Heart right ventricle (tissue), 16 donors: ENCODE results near the gene RPP38. TPM values are rescaled to one million over a fixed set of nuclear protein-coding genes. Genes with fewer than 3 reads are reported as not detected.

Experiments used
- ATAC-seq, 8 donors: fragments of 200-7000 bp; cut with Tn5 transposase; one replicate each; pipeline ENCODE4 v1.9.1; 2020; ENCODE audit warnings: mild to moderate bottlenecking in 8 of 8, moderate library complexity in 8 of 8, moderate number of reproducible peaks in 1 of 8
- DNase-seq, 2 donors: peaks; one replicate each; pipeline ENCODE4 v3.0.0-alpha.2; 2020
- H3K27ac ChIP-seq, 10 donors: fragments of 200-600 bp; sonication (generic) in 2 of 10; one replicate each; pipeline versions ENCODE4 v1.5.0 to v1.8.0; 2020 to 2022; ENCODE audit warnings: mild to moderate bottlenecking in 3 of 10
- H3K27me3 ChIP-seq, 7 donors: fragments of 200-600 bp; one replicate each; pipeline ENCODE4 v1.8.0; 2021 to 2022; ENCODE audit warnings: mild to moderate bottlenecking in 2 of 7
- H3K36me3 ChIP-seq, 9 donors: fragments of 200-600 bp; sonication (generic) in 1 of 9; one replicate each; pipeline versions ENCODE4 v1.5.0 to v1.8.0; 2020 to 2022; ENCODE audit warnings: mild to moderate bottlenecking in 2 of 9
- H3K4me1 ChIP-seq, 9 donors: fragments of 200-600 bp; sonication (generic) in 1 of 9; one replicate each; pipeline versions ENCODE4 v1.5.0 to v1.8.0; 2020 to 2022; ENCODE audit warnings: mild to moderate bottlenecking in 4 of 9
- H3K4me3 ChIP-seq, 10 donors: fragments of 200-600 bp; sonication (generic) in 2 of 10; one replicate each; pipeline versions ENCODE4 v1.5.0 to v1.8.0; 2020 to 2022; ENCODE audit warnings: mild to moderate bottlenecking in 7 of 10, moderate library complexity in 2 of 10
- H3K9me3 ChIP-seq, 11 donors: fragments of 200-600 bp in 10 of 11; sonication (generic) in 2 of 11; one replicate each; pipeline versions ENCODE4 v1.5.0 to v1.8.0; 2013 to 2022; ENCODE audit warnings: mild to moderate bottlenecking in 2 of 11, control low read depth in 1 of 11, moderate library complexity in 1 of 11
- WGBS, 2 donors: extraction: QIAGEN DNeasy Blood & Tissue Kit; methylation state at CpG; one replicate each; pipeline ENCODE4 v1.1.7; 2013; ENCODE audit warnings: inconsistent platforms in 1 of 2; 5-methylcytosine and 5-hydroxymethylcytosine counted together
- intact Hi-C, 10 donors: fragments of 100-400 bp; cut with DNase I; formaldehyde crosslinking; loops; one replicate each; pipeline versions ENCODE4 v1.11.1 to v1.14.2; 2022
- polyA plus RNA-seq, 2 donors: library from polyadenylated mRNA; stranded (reverse); fragments of 200-250 nt; gene quantifications; one replicate each; pipeline ENCODE4 v1.2.3, GENCODE V29; 2013
- total RNA-seq, 10 donors: library from RNA; stranded (reverse); fragmentation: NEBNext Ultra II Directional in 3 of 10; extraction: Animal tissue kit (Norgen Biotek cat#: 25700) in 3 of 10; gene quantifications; one replicate each; pipeline versions ENCODE4 v1.2.1 to v1.2.4, GENCODE V29; 2021 to 2023
- TF ChIP-seq, protein P1 (sequence below), 9 donors: fragments of 200-600 bp; sonication (generic) in 2 of 9; IDR thresholded peaks; one replicate each; pipeline versions ENCODE4 v1.5.0 to v1.8.0; 2021 to 2022; ENCODE audit warnings: antibody characterized with exemption in 9 of 9, mild to moderate bottlenecking in 5 of 9, moderate library complexity in 1 of 9
- donor health status: Arrhythmogenic right ventricular cardiomyopathy.
- donor health status: ischemic (EF 13 %, LVEDD 7.1; RV severe dilation, severe dysfunction).
- donor health status: healthy with polysubstance abuse.
- donor health status: DM: no; HTN: yes; CAD: no.
- donor health status: DM: no; HTN: no; CAD: no.
- donor health status: ischemic (EF 25% LVEDD 6.9; RV normal size, moderate dysfunction).
- donor health status: ischemic (EF 25% LVEDD 5.7; RV mildly dilated, moderate dysfunction).
- donor health status: healthy.
- donor health status: DM: yes; HTN: yes; CAD: no.
- donor health status: Ischemic cardiomyopathy.
- donor health status: ischemic (EF 35%, LVEDD 5.7; RV mildly dilated, moderate dysfunction).
- donor health status: nonischemic (EF 11% LVEDD 7.7; RV severe dilation, severe dysfunction).
- donor health status: DM: yes; HTN: yes; CAD: no.
- donor health status: PGD.
- donor health status: ischemic (EF 29% LVEDD 5.4; RV normal size, mild dysfunction).
- donor health status: nonischemic (EF 23%, LVEDD 6.1; RV moderate dilation, normal function).

RPP38 gene
- total and polyA plus RNA-seq, 12 donors = 3.9 to 13.9 (median 7.3) TPM

GRCh38 chr10:15068802-15069201, 28.4 kb upstream of the RPP38 start:
- WGBS, 2 donors = 86 to 90% methylated on average over 3 of the region's 3 CpGs
- DNase-seq = no peak
- TF ChIP-seq, protein P1, sequence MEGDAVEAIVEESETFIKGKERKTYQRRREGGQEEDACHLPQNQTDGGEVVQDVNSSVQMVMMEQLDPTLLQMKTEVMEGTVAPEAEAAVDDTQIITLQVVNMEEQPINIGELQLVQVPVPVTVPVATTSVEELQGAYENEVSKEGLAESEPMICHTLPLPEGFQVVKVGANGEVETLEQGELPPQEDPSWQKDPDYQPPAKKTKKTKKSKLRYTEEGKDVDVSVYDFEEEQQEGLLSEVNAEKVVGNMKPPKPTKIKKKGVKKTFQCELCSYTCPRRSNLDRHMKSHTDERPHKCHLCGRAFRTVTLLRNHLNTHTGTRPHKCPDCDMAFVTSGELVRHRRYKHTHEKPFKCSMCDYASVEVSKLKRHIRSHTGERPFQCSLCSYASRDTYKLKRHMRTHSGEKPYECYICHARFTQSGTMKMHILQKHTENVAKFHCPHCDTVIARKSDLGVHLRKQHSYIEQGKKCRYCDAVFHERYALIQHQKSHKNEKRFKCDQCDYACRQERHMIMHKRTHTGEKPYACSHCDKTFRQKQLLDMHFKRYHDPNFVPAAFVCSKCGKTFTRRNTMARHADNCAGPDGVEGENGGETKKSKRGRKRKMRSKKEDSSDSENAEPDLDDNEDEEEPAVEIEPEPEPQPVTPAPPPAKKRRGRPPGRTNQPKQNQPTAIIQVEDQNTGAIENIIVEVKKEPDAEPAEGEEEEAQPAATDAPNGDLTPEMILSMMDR (IDR thresholded peaks at IDR 0.05) = no peak
- no peaks in the 10 kb centered on the region for H3K36me3 ChIP-seq
- no peak overlapping the region for H3K27ac ChIP-seq
- H3K9me3 ChIP-seq = peaks cover 0 to 31% (median 0%) of the 10 kb centered on the region in 11 donors
- no peak for ATAC-seq
- H3K27me3 ChIP-seq = no peaks in the 10 kb centered on the region
- H3K4me3 ChIP-seq = no peak overlapping the region
- H3K4me1 ChIP-seq = no peaks in the 10 kb centered on the region
- intact Hi-C loops = no loop called here

DNA sequence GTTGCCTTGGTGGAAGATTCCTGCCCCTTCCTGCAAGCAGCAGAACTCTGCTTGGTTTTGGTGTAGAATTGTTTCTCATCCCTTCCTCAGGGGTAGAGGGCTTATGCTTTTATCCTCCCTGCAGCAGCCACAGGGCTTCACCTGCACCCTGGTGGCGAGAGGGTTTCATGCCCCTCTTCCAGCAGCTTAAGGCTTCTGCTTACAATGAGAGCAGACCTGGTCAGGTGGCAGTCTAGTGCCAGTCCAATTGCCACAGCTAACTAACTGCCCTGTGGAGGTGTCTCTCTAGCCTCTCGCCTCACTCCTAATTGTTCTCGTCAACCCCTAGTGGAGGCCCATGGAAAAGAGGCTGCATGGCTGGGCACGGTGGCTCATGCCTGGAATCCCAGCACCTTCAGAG, 27.9 kb upstream of the RPP38 start:
- 68 to 70% methylated on average over 4 of the region's 4 CpGs for WGBS, 2 donors
- no peaks in the 10 kb centered on the region for H3K27me3 ChIP-seq
- no peak for ATAC-seq

GRCh38 chr10:15072358-15072757, 24.8 kb upstream of the RPP38 start:
- TF ChIP-seq, protein P1 (IDR thresholded peaks at IDR 0.05) = no peak
- Histone ChIP-seq H3K27me3 (no peaks in the 10 kb centered on the region), H3K4me1 (no peaks in the 10 kb centered on the region), H3K27ac (no peak overlapping the region), H3K36me3 (no peaks in the 10 kb centered on the region), H3K9me3 (peaks cover 0 to 12% (median 0%) of the 10 kb centered on the region in 11 donors), H3K4me3 (no peak overlapping the region)
- intact Hi-C loops = no loop called here
- DNase-seq = no peak
- 94 to 96% methylated on average over 5 of the region's 5 CpGs for WGBS, 2 donors
- no peak for ATAC-seq

More for the DNA sequence above, 27.9 kb upstream of the RPP38 start:
- H3K27ac ChIP-seq = no peak overlapping the region
- intact Hi-C loops = no loop called here
- no peak for DNase-seq
- TF ChIP-seq, protein P1 (IDR thresholded peaks at IDR 0.05) = no peak
- no peaks in the 10 kb centered on the region for H3K4me1 ChIP-seq
- no peaks in the 10 kb centered on the region for H3K36me3 ChIP-seq
- H3K9me3 ChIP-seq = peaks cover 0 to 31% (median 0%) of the 10 kb centered on the region in 11 donors
- H3K4me3 ChIP-seq = no peak overlapping the region

DNA sequence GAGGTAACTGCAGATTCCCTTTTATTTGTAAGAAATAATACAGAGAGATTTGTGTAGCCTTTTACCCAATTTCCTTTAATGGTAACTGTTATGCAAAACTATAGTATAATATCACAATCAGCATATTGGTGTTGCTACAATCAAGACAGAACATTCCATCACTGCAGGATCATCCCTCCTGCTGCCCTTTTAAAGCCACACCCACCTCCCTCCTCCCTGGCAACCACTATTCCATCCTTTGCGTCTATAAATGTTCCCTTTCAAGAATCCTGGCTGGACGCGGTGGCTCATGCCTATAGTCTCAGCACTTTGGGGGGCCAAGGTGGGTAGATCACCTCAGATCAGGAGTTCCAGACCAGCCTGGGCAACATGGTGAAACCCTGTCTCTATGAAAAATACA, 21.7 kb upstream of the RPP38 start:
- no peaks in the 10 kb centered on the region for H3K36me3 ChIP-seq
- no peak for ATAC-seq
- DNase-seq = no peak
- H3K9me3 ChIP-seq = peaks cover 0 to 12% (median 0%) of the 10 kb centered on the region in 11 donors
- TF ChIP-seq, protein P1 (IDR thresholded peaks at IDR 0.05) = no peak
- intact Hi-C loops = no loop called here
- no peaks in the 10 kb centered on the region for H3K27me3 ChIP-seq
- 91 to 97% methylated on average over 3 of the region's 3 CpGs for WGBS, 2 donors
- H3K4me1 ChIP-seq = no peaks in the 10 kb centered on the region
- H3K27ac ChIP-seq = no peak overlapping the region
- no peak overlapping the region for H3K4me3 ChIP-seq
